ENCODE measurements around the gene ASB3.

DNA sequence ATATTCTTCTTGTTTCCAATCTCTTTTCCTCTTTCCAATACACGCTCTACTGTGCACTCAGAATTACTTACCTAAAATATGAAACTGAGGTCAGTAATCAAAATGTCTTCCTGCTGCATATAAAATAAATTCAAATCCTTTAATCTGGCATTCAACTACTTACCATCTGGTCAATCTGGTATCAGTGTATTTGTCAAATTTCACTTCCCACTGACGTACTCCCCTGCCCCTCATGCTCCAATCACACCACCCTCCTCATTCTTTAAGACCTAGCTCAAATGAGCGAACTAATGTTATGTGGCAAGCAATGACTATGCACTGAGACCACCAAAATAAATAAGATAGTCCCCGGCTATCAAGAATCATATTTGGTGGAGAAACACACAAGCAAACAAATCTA lies 6.7 kb downstream of the ASB3 start:
- TF ChIP-seq, protein P1, sequence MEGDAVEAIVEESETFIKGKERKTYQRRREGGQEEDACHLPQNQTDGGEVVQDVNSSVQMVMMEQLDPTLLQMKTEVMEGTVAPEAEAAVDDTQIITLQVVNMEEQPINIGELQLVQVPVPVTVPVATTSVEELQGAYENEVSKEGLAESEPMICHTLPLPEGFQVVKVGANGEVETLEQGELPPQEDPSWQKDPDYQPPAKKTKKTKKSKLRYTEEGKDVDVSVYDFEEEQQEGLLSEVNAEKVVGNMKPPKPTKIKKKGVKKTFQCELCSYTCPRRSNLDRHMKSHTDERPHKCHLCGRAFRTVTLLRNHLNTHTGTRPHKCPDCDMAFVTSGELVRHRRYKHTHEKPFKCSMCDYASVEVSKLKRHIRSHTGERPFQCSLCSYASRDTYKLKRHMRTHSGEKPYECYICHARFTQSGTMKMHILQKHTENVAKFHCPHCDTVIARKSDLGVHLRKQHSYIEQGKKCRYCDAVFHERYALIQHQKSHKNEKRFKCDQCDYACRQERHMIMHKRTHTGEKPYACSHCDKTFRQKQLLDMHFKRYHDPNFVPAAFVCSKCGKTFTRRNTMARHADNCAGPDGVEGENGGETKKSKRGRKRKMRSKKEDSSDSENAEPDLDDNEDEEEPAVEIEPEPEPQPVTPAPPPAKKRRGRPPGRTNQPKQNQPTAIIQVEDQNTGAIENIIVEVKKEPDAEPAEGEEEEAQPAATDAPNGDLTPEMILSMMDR (conservative IDR thresholded peaks at IDR 0.05; ENCODE audit: low read length), result no peak
- no peak for TF ChIP-seq EZH2phosphoT487 (IDR thresholded peaks at IDR 0.05; ENCODE audit: borderline replicate concordance, low read depth, low read length)

Data from OCI-LY7 (cell line).